ENCODE data around the gene SESN3.

The SESN3 gene

DNA sequence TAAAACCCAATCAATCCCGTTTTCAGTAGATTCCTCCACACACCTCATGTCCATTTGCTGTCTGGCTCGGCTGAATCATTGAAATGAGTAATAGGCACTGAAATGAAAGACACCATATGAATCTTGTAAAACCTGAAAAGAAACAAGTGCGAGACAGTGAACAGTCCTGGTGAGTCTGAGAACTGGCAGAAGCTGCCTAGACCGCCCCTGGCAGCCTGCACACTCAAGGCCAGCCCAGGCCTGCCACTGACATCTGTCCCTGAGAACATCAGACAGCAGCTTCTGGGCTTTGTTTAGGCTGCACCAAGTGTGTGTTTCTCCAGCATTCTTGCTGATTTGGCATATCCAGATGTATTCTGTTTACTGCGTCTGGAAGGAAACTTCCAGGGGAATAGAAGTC, 96.5 kb downstream of the SESN3 start:
- TF ChIP-seq POLR2AphosphoS5 (IDR thresholded peaks at IDR 0.05; ENCODE audit: low read depth, low read length) (no peak), TAF1 (IDR thresholded peaks at IDR 0.05; ENCODE audit: borderline replicate concordance, low read depth, low read length) (no peak), POLR2A (IDR thresholded peaks at IDR 0.05; ENCODE audit: low read depth, low read length) (no peak)
- no peak for DNase-seq (ENCODE audit: insufficient read length)
- no peak for FAIRE-seq

DNA sequence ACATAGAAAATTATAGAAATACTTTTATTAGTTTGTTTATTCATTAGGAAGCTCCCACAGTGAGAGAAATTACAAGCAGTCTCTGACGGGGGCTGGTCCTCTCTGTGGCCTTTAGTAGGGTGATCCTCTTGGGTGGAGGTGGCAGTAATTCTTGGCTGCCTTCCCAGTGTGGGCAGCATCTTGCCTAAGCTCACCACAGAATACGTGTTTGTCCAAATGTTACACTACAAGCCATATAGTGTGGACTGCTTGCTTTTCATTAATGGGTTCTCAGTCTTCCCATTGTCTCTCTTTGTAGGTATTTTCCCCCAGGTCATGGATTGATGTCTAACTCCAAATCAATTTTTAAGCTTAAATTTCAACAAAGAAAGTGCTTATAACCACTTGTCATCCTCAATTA, 98.0 kb downstream of the SESN3 start:
- FAIRE-seq (no peak), DNase-seq (ENCODE audit: insufficient read length) (no peak)
- no peak for TF ChIP-seq POLR2AphosphoS5 (IDR thresholded peaks at IDR 0.05; ENCODE audit: low read depth, low read length)
- no peak for TF ChIP-seq POLR2A (IDR thresholded peaks at IDR 0.05; ENCODE audit: low read depth, low read length)
- TF ChIP-seq TAF1 (IDR thresholded peaks at IDR 0.05; ENCODE audit: borderline replicate concordance, low read depth, low read length), result no peak

DNA sequence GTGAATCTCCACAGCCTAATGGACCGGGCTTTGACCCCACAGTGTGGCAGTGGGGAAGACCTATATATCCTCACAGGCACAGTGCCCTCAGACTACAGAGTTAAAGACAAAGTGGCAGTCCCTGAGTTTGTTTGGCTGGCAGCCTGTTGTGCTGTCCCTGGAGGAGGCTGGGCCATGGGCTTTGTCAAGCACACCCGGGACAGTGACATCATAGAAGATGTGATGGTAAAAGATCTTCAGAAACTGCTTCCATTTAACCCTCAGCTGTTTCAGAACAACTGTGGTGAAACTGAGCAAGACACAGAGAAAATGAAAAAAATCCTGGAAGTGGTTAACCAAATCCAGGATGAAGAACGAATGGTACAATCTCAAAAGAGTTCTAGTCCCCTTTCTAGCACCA, 102.4 kb downstream of the SESN3 start:
- TF ChIP-seq POLR2A (IDR thresholded peaks at IDR 0.05; ENCODE audit: low read depth, low read length), result no peak
- no peak for TF ChIP-seq POLR2AphosphoS5 (IDR thresholded peaks at IDR 0.05; ENCODE audit: low read depth, low read length)
- TF ChIP-seq TAF1 (IDR thresholded peaks at IDR 0.05; ENCODE audit: borderline replicate concordance, low read depth, low read length), result no peak
- DNase-seq (ENCODE audit: insufficient read length) (no peak), FAIRE-seq (no peak)

DNA sequence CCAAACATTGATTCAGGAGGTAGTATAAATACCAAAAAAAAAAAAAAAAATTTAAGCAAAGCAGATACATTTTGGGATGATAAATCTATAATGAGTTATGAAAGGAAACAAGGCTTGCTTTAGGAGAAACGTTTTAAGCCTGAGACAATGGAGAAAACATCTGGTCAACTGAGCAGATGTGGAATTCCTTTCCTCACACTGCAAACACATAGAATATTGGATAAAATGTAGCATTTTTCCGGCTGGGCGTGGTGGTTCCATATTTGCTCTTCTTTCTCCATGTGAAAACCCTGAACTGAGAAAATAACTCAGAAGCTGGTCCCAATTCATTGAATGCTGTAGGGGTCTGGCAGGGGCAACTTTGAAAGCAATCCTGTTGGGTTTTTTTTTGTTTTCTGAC, 107.4 kb downstream of the SESN3 start:
- no peak for TF ChIP-seq POLR2A (IDR thresholded peaks at IDR 0.05; ENCODE audit: low read depth, low read length)
- no peak for TF ChIP-seq TAF1 (IDR thresholded peaks at IDR 0.05; ENCODE audit: borderline replicate concordance, low read depth, low read length)
- no peak for TF ChIP-seq POLR2AphosphoS5 (IDR thresholded peaks at IDR 0.05; ENCODE audit: low read depth, low read length)
- no peak for DNase-seq (ENCODE audit: insufficient read length)
- no peak for FAIRE-seq

DNA sequence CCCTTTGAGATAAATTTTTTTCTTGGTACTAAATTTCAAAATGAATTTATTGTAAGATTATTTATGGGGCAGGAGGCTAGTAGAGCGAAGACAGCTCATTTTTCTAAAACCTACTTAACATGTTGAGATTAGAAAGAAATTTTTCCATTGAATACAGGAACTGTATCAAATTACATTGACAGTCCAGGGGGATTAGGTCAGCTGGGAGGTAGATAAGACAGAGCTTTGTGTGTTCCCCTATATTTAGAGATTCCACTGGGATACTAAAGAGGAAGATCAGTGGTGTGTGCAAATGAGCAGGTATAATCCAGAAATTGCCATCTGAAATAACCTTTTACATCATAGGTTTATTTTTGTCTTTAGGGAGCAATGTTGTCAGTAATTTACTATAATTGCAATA, 109.3 kb downstream of the SESN3 start:
- TF ChIP-seq POLR2A (IDR thresholded peaks at IDR 0.05; ENCODE audit: low read depth, low read length), result no peak
- TF ChIP-seq POLR2AphosphoS5 (IDR thresholded peaks at IDR 0.05; ENCODE audit: low read depth, low read length), result no peak
- no peak for TF ChIP-seq TAF1 (IDR thresholded peaks at IDR 0.05; ENCODE audit: borderline replicate concordance, low read depth, low read length)
- no peak for FAIRE-seq
- no peak for DNase-seq (ENCODE audit: insufficient read length)

DNA sequence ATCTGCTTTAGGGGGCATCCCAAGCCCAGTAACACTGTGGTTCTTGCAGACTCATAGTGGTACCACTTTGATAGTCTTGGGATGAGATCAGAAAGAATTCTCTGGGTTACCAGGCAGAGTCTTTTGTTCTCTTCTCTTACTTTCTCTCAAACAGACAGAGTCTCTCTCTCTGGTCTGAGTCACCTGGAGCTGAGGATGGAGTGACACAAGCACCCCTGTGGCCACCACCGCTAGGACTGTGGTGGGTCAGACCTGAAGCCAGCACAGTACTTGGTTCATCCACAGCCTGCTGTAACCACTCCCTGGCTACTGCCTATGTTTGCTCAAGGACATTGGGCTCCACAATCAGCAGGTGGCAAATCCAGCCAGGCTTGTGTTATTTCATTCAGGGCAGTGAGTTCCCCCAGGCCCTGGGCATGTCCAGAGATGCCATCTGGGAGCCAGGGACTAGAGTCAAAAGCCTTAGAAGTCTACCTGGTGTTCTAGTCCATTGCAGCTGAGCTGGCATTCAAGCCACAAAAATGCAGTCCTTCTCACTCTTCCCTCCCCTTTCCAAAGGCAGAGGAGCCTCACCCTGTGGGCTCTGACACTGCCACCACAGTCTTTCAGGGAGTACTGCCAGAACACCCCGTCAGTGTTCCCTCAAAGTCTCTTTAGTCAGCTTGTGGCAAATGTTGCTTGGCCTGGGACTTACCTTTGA, 111.5 kb downstream of the SESN3 start:
- FAIRE-seq (no peak), DNase-seq (ENCODE audit: insufficient read length) (no peak)
- TF ChIP-seq POLR2AphosphoS5 (IDR thresholded peaks at IDR 0.05; ENCODE audit: low read depth, low read length) (no peak), TAF1 (IDR thresholded peaks at IDR 0.05; ENCODE audit: borderline replicate concordance, low read depth, low read length) (no peak), POLR2A (IDR thresholded peaks at IDR 0.05; ENCODE audit: low read depth, low read length) (no peak)

DNA sequence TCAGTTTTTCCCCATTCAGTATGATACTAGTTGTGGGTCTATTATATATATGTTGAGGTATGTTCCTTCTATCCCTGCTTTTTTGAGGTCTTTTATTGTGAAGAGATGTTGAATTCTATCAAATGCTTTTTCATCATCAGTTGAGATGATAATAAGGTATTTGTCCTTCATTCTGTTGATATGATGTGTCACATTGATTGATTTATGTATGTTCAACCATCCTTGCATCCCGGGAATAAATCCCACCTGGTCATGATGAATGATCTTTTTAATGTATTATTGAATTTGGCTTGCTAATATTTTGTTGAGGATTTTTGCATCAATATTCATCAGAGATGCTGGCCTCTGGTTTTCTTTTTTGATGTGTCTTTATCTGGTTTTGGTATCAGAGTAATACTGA, 115.4 kb downstream of the SESN3 start:
- TF ChIP-seq TAF1 (IDR thresholded peaks at IDR 0.05; ENCODE audit: borderline replicate concordance, low read depth, low read length) (no peak), POLR2A (IDR thresholded peaks at IDR 0.05; ENCODE audit: low read depth, low read length) (no peak), POLR2AphosphoS5 (IDR thresholded peaks at IDR 0.05; ENCODE audit: low read depth, low read length) (no peak)
- DNase-seq (ENCODE audit: insufficient read length) (no peak), FAIRE-seq (no peak)

Data from GM12892 (cell line).